Stimulated activated CD4-positive, alpha-beta T cell treated with anti-CD3 and anti-CD28 coated beads, Interleukin-12 subunit alpha, Interleukin-12 subunit beta, amount 100 ng/mL, for 24 hours (primary cell): Measurements from ENCODE around the gene IL5.
"Not testable (repeated sequence)": the region's sequence is repeated elsewhere in the genome, so short reads cannot be mapped to it uniquely, and the experiment has no call there.

ENCODE experiments used
- DNase-seq, 2 experiments: peaks; one replicate each; pipeline ENCODE4 v3.0.0-alpha.2; 2020; ENCODE audit warnings: low read depth in 2 of 2

IL5 gene

DNA sequence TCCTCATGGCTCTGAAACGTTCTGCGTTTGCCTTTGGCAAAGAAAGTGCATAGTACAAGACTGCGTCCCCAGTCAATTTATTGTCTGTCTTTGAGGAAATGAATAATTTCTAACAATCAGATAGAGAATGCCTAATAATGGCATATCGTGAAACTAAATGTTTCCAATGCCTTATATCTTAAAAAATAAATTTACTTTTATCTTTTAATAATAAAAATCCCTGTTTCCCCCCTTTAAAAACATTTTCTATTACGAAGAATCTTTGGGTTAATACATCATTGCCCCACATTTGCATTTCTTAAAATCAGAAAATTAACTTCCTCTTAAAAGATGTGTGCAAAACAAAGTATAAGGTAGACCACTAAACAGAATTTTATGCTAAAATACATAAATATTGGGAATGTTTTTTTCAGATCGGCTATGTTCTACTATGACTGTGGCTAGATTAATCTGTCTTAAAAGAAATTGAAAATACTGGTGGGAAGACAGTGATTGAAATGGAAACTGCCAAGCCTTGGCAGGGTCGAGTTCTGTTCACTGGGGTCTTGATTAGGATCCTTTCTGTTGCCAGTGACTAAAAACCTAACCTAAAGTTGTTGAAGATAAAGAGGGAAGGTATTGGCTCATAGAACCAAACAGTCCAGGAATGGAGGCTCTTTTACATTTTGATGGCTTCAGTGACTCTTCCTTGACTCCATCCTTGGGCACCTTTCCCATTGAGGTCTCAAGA is at the start of gene IL5:
Gene IL5 (minus strand): TSS at position 51 of the 730 bp plus-strand sequence. CDS start 44 bp downstream, at position 7.
- no peak for DNase-seq

DNA sequence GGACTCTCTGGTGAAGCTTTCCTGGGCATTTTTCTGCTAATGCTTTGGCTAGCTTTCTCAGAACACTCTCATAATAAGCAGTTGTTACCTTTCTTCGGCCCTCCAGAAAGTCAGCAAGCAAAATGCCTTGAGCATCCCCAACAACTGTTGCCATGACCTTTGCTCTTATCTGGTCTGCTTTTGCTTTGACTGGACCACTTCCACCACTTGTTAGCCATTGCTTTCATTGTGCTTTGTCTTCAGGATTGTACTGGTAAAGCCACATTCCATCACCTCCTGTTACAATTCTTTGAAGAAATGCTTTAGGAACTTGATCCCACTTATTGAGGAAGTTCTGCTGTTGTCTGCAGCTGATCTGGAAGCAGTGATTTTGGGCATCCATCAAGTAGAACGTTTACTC is 49.2 kb upstream of the IL5 start:
- DNase-seq = no peak

DNA sequence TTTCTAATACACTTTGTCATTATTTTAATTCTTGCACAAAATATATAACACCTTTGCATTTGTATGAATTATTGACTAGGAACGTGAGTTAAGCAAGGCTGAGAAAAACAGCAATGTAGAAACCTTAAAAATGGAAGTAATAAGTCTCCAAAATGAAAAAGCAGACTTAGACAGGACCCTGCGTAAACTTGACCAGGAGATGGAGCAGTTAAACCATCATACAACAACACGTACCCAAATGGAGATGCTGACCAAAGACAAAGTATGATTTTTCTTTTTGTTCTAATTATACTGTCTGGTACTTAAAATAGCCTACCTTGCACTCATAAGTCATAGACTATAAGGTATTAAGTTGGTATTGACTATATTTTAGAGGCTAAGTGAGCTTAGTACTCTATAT is 47.8 kb upstream of the IL5 start:
- no peak for DNase-seq

DNA sequence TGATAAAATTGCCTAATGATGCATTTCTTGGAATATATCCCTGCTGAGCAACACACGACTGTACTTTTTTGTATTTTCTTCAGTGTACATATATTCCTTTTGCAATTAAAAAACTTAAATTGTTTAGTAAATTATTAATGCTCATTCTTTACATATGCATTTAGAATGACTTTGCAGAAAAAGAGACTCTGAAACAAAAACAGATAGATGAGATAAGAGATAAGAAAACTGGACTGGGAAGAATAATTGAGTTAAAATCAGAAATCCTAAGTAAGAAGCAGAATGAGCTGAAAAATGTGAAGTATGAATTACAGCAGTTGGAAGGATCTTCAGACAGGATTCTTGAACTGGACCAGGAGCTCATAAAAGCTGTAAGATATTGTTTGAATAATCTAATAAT is 46.1 kb upstream of the IL5 start:
- no peak for DNase-seq

DNA sequence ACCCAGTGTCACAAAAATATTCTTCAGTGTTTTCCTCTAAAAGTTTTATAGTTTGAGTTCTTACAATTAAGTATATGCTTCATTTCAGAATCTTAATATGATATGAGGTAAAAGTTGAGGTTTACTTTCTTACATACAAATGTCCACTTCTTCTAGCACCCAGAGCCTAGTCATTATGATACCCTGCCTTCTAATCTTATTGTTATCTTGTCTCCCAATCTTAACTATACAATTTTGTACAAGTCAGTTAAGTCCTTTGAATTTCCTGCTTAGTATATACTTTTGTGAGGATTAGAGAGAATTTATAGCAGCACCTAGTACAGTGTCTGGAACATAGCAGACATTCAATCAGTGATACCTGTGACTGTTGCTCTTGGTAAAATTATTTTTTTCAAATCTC is 42.7 kb upstream of the IL5 start:
- DNase-seq = no peak

DNA sequence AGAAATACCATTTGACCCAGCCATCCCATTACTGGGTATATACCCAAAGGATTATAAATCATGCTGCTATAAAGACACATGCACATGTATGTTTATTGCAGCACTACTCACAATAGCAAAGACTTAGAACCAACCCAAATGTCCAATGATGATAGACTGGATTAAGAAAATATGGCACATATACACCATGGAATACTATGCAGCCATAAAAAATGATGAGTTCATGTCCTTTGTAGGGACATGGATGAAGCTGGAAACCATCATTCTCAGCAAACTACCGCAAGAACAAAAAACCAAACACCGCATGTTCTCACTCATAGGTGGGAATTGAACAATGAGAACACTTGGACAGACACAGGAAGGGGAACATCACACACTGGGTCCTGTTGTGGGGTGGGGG is 41.2 kb upstream of the IL5 start:
- DNase-seq = not testable (repeated sequence)

DNA sequence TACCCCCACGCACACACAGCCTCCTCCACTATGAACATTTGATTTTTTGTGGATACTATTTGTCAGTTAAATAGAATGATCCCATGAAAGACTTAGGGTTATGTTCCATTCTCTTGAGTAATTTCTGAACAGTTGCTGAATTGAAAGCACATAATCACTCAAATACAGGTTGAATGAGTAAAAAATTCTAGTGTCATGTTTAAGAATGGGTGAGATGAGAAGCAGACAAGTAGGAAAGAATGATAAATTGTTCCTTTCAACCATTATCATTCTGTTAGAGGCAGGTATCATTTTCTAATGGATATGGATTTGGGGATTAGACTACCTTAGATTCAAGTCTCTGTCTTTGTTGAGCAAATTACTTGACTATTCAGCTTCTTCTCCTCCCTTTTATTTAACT is 32.8 kb upstream of the IL5 start:
- DNase-seq = no peak

DNA sequence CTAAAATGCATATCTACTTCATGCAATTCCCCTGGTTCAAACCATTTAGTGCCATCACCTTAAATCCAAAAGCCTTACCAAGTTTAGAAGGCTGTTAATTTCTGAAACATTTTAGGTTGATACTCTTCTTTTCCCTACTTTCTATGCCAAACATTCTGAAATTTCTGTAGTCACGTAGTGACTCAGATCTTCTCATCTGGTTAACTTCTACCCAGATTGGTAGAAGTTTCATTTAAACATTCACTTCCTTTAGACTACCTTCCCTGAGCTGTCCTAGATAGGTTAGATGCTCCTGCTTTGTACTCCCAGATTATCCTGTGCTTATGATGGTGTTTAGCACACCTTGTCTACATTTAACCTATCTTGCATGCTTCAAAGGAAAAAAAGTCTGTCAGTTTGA is 23.3 kb upstream of the IL5 start:
- DNase-seq = no peak

DNA sequence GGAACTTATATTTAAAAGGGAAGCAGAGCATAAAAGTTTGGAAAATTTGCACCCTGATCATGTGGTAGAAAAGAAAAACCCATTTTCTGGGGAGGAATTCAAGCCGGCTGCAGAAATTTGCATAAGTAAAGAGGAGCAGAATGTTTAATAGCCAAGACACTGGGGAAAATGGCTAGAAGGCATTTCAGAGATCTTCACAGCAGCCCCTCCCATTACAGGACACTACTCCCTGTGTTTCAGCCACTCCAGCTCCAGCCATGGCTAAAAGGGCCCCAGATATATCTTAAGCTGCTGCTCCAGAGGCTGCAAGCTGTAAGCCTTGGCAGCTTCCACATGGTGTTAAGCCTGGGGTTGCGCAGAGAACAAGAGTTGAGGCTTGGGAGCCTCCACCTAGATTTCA is 21.2 kb upstream of the IL5 start:
- DNase-seq = not testable (repeated sequence)

DNA sequence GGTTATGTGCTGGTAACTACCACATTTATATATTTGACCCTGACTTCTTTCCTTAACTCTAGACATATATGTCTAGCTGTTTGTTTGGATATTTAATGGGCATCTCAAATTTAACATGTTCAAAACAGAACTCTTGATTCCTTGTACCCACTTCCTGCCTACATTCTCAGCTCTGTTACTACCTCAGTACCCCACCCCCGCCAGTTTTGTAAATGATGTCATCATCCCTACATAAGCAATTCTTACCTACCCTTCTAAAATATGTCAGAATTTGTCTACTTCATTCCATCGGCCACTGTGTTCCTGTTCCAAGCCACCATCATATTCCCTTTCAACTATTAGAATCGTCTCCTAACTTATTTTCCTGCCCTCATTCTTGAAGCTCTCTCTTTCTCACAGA is 18.3 kb upstream of the IL5 start:
- no peak for DNase-seq

DNA sequence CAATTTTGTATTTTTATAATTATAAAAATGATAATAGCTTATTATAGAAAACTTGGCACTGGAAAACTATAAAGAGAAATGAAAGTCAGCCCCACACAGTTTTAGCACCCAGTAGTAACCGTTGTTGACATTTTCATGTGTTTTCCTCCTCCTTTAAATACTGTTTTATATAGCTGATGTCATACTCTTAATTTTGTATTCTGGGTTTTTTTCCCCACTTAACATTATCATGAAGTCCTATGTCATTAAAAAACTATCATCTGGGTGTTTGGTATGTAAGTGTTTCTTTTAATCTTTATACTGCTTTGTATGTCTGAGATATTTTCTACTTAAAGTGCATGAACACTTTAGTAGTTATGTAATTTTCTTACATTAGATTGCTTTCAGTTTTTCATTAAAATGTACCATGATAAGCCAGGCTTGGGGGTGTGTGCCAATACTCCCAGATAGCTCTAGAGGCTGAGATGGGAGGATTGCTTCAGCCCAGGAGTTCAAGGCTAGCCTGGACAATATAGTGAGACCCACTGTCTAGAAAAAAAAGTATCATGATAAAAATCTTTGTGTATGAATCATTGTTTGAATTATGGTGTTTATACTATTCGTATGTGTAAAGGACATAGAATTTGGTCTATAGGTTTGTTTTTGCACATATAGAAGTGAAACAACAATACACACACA is 16.2 kb upstream of the IL5 start:
- no peak for DNase-seq

DNA sequence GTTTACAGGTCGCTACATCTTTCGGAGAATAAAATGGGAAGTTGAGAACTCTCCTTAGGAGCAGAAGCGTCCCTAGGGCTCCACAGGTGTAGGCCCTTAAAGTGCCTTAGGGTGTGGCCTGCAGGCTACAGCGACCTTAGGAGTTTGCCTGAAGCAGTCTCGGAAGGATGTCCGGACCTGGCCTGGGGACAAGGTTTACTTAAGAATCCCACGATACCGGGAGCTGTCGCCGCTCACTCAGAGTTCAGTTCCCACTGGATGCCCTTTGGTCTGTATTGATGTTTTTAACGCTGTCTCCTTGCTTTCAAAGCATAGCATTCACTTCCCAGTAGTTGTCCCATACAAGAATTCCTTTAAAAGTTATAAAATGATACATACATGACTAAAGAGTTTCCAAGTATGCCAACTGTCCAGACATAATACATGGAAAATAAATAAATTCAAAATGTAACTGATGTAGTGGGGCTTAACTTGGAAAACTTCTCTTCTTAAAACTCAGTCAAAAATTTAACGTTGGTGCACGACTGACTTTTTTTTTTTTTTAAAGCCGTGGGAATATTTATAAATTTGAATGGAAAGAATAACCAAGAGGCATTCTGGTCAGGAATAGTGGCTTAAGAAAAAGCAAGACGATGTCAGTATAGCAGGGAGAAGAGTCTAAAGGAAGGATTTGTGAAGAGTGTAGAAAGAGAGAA is 14.3 kb upstream of the IL5 start:
- peak; percentile 15 to 25 for DNase-seq

DNA sequence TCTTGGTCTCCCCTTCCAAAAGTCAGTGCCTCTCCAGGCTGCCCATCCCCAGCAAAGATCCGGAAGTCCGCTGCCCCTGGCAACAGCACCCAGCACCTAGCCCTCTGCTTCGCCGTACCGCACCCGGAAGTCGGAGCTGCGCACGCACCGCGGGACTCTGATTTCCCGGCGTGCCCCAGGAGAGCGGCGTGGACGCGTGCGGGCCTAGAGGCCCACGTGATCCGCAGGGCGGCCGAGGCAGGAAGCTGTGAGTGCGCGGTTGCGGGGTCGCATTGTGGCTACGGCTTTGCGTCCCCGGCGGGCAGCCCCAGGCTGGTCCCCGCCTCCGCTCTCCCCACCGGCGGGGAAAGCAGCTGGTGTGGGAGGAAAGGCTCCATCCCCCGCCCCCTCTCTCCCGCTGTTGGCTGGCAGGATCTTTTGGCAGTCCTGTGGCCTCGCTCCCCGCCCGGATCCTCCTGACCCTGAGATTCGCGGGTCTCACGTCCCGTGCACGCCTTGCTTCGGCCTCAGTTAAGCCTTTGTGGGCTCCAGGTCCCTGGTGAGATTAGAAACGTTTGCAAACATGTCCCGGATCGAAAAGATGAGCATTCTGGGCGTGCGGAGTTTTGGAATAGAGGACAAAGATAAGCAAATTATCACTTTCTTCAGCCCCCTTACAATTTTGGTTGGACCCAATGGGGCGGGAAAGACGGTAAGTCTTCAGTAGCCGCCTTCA is 13.6 kb upstream of the IL5 start, which contains the start of gene RAD50:
Gene RAD50 (plus strand): TSS at position 215 of the 715 bp plus-strand sequence. CDS start 348 bp downstream, at position 563.
- peak; percentile 87 to 92 for DNase-seq

DNA sequence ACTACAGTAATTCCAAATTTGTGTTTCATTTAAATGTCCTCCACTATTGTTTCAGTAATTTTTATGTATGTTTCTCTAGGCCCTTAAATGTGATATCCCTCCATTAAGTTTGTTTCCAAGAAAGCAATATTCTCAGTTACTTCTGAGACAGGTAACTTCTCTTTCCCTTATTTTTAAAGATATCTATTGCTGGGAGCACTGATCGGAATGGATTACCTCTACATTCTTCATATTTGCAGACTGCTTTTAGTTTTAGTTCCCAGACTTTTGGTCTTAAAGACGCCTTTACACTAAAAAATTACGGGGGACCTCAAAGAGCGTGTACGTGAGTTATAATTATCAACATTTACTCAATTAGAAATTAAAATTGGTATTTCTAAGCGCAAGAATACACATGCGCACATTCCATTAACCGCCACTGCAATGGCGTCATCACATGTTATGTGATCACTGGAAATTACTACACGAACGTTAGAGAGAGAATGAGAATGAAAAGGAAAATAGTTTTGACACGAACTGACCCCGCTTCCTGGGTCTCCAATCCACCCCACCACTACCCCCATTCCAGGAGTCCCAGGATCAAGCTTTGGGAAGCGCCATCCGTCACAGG is 12.9 kb upstream of the IL5 start:
- no peak for DNase-seq

DNA sequence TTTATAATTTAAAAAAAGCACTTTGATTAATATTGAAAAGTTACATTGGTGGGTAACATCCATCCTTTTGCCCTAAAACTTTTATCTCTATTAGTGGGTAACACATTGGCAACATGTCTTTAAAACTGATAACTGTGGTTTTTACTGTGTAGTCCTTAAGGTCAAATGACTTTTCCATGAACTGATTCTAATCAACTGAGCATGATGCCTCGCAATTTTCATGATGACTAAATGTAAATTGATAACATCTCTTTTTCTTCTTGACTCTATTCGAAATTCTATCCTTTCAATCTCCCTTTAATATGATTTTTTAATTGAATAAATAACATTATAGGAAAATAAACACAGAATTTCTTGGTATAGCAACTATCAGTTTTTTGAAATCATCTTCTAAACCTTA is 6.3 kb upstream of the IL5 start:
- no peak for DNase-seq

DNA sequence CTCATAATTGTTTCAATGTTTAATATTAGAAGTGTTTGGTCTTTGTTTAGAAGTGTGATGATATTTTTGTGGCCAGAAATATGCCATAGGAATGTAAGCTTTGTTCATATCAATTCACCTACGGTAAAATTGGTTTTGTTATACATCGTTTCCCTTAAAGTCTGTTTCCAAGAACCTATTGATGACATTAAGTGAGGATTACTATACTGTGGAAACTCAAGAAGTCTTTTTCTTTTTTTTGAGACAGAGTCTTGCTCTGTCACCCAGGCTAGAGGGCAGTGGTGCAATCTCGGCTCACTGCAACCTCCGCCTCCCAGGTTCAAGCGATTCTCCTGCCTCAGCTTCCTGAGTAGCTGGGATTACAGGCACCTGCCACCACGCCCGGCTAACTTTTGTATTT is 5.5 kb upstream of the IL5 start:
- not testable (repeated sequence) for DNase-seq

DNA sequence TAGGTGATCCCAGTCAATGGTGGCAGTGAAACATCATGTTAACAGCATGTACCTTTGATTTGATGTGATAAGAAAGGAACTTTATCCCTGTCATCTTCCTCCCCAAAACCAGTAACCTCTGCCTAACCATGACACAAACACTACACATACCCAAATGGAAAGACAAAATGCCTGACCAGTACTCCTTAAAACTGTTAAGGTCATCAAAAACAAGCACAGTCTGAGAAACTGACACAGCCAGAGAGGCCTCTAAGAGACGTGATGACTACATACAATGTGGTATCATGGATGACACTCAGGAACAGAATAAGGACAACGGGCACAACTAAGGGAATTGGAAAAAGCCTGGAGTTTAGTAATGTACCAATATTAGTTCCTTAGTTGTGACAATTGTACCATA is 3.9 kb upstream of the IL5 start:
- no peak for DNase-seq

DNA sequence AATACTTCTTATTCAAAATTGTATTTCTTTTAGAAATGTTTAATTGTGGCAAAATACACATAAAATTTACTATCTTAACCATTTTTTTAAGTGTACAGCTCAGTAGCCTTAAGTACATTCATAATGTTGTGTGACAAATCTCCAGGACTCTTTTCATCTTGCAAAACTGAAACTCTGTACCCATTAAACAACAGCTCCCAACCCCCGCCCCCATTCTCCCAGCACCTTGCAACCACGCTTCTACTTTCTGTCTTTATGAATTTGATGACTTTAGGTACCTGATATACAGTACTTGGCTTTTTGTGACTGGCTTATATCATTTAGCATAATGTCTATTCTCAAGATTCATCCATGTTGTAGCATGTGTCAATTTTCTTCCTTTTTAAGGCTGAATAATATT is 2.8 kb upstream of the IL5 start:
- peak in 1 of 2 experiments; percentile 58 for DNase-seq

DNA sequence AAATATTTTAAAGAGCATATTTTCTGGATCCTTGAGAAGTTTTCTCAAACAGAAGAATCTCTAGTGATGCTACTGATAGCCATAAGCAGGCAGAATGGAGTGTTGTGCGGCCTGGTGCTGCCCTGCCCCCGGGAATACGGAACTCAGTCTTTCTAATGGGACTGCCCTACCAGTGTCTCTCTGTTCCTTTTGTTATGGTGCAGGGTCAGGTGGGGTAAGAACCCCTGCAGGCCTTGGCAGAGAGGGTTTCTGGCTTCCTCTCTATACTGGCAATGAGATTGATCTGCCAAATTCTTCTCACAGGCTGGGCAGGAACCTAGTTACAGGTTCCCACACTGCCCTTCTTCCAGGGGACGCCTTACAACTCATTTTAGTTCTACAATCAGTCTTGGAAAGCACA is 2.6 kb downstream of the IL5 start:
- no peak for DNase-seq

DNA sequence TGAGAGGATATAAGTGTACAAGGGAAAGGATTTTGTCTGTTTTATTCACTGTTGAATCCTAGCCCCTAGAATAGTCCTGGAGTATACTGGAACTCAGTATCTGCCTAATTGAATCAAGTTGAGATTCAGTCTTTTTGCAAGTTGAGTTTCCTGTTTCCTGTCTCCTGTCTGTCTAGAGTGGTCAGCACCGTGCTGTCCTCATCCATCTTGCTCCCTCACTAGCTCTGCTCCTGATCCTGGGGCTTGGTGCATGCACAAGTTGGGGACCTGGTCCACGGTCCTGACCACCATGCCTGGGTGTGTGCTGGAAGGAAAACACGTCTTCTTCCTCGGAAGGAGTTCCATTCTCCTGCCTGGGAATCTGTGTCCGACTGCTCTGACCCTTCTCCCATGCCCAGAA is 3.2 kb downstream of the IL5 start:
- DNase-seq = no peak

DNA sequence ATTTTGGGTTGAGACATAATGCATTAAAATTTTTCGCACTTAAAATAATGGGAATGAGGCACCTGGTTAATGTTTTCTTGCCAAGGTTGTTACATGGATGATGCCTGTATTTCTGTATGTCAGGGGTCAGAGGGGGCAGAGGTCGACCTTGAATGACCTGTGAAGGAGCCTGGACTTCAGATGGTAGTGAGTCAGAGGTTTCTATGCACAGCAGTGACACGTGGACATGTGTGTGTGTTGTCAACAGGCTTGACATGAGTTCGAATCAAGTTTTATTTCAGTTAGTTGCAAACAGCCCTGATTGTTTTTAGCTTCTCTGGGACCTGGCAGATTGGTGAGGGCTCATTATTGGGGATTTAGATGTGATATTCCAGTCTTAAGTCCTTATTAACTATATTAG is 3.6 kb downstream of the IL5 start:
- DNase-seq = no peak

DNA sequence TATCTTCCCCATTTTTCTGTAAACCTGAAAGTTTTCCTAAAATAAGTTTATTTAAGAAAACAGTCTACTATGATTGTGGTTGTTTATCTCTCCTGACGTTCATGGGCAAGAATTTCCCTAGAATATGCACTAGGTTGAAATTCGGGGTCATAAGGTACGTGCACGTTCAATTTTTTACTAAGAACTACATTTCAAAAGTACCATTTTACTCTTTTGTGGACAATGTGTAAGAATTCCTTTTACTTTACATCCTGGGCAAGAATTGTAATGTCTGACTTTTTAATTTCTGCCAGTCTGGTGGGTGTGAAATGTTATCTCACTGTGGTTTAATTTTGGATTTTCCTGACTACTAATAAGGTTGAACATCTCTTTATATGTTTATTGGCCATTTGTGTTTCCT is 12.4 kb downstream of the IL5 start:
- no peak for DNase-seq
